Activated CD8-positive, alpha-beta T cell treated with anti-CD3 and anti-CD28 coated beads for 36 hours (primary cell): Measurements from ENCODE around the gene LRRC4C. TPM values are rescaled to one million over a fixed set of nuclear protein-coding genes. Genes with fewer than 3 reads are reported as not detected.

Experiments
- ATAC-seq: fragments of 200-7000 bp; cut with Tn5 transposase; one replicate; pipeline ENCODE4 v1.10.0; 2021; ENCODE audit warnings: mild to moderate bottlenecking, moderate library complexity
- CTCF ChIA-PET: fragments of 350-600 bp; sonication (Branson Sonifier 250); formaldehyde crosslinking; loops from one replicate; lab custom pipeline; 2021; ENCODE audit warnings: antibody characterized with exemption; lab: Charles Lee
- POLR2A ChIA-PET: fragments of 350-600 bp; sonication (Branson Sonifier 250); formaldehyde crosslinking; loops from one replicate; lab custom pipeline; 2021; ENCODE audit warnings: antibody characterized with exemption; lab: Charles Lee
- DNase-seq: peaks from one replicate; pipeline ENCODE4 v3.0.0-alpha.2; 2020
- H3K27ac Mint-ChIP-seq: one replicate; pipeline ENCODE4 v1.8.0; 2021; ENCODE audit warnings: mild to moderate bottlenecking, mixed read lengths
- H3K27me3 Mint-ChIP-seq: one replicate; pipeline ENCODE4 v1.8.0; 2021; ENCODE audit warnings: mixed read lengths
- H3K36me3 Mint-ChIP-seq: one replicate; pipeline ENCODE4 v1.8.0; 2021; ENCODE audit warnings: low read depth, mixed read lengths
- H3K4me1 Mint-ChIP-seq: one replicate; pipeline ENCODE4 v1.8.0; 2021; ENCODE audit warnings: low read depth, mixed read lengths
- H3K4me3 Mint-ChIP-seq: one replicate; pipeline ENCODE4 v1.8.0; 2021; ENCODE audit warnings: mild to moderate bottlenecking, moderate library complexity, mixed read lengths
- H3K9me3 Mint-ChIP-seq: one replicate; pipeline ENCODE4 v1.8.0; 2021; ENCODE audit warnings: mixed read lengths
- CTCF ChIP-seq: fragments of 200-600 bp; IDR thresholded peaks from one replicate; pipeline ENCODE4 v1.8.0; 2022; ENCODE audit warnings: antibody characterized with exemption, mild to moderate bottlenecking
- intact Hi-C: fragments of 100-400 bp; cut with micrococcal nuclease; formaldehyde crosslinking; loops from one replicate; pipeline ENCODE4 v1.10.0; 2022
- total RNA-seq, 2 experiments: library from RNA; stranded (reverse); gene quantifications; one replicate each; pipeline ENCODE4 v1.2.3, GENCODE V29; 2021

LRRC4C gene
- total RNA-seq, 2 experiments from 2014 or later = not detected

- no peak for ATAC-seq
- no peak overlapping the region for H3K4me3 Mint-ChIP-seq
- ChIA-PET CTCF (no interaction called here), POLR2A (no interaction called here)
- H3K4me1 Mint-ChIP-seq = peaks cover 4% of the 10 kb centered on the region
- DNase-seq = no peak
- peaks cover 14% of the 10 kb centered on the region for H3K27me3 Mint-ChIP-seq
- intact Hi-C loops = no loop called here
- TF ChIP-seq CTCF = no peak
- H3K9me3 Mint-ChIP-seq = peaks cover 5% of the 10 kb centered on the region
- H3K36me3 Mint-ChIP-seq = peaks cover 3% of the 10 kb centered on the region
- H3K27ac Mint-ChIP-seq = no peak overlapping the region
These were observed 1167.7 kb downstream of the LRRC4C start for GRCh38 chr11:40291741-40292140.

- no peak overlapping the region for H3K4me3 Mint-ChIP-seq
- peaks cover 13% of the 10 kb centered on the region for H3K27me3 Mint-ChIP-seq
- CTCF ChIA-PET = no interaction called here
- POLR2A ChIA-PET = no interaction called here
- ATAC-seq = no peak
- no peak for DNase-seq
- H3K27ac Mint-ChIP-seq = no peak overlapping the region
- H3K9me3 Mint-ChIP-seq = peaks cover 5% of the 10 kb centered on the region
- H3K4me1 Mint-ChIP-seq = peaks cover 4% of the 10 kb centered on the region
- TF ChIP-seq CTCF = no peak
- intact Hi-C loops = no loop called here
- H3K36me3 Mint-ChIP-seq = peaks cover 3% of the 10 kb centered on the region
These were observed 1168.1 kb downstream of the LRRC4C start for GRCh38 chr11:40291329-40291728.

- POLR2A ChIA-PET = no interaction called here
- ATAC-seq = no peak
- H3K9me3 Mint-ChIP-seq = peaks cover 5% of the 10 kb centered on the region
- peaks cover 13% of the 10 kb centered on the region for H3K27me3 Mint-ChIP-seq
- intact Hi-C loops = no loop called here
- no peak overlapping the region for H3K4me3 Mint-ChIP-seq
- H3K27ac Mint-ChIP-seq = no peak overlapping the region
- CTCF ChIA-PET = no interaction called here
- no peak for TF ChIP-seq CTCF
- no peak for DNase-seq
- peaks cover 3% of the 10 kb centered on the region for H3K36me3 Mint-ChIP-seq
- peaks cover 4% of the 10 kb centered on the region for H3K4me1 Mint-ChIP-seq
These were observed 1169.3 kb downstream of the LRRC4C start for GRCh38 chr11:40290171-40290631.

- intact Hi-C loops = no loop called here
- ATAC-seq (no peak), DNase-seq (no peak)
- peaks cover 3% of the 10 kb centered on the region for H3K36me3 Mint-ChIP-seq
- H3K27me3 Mint-ChIP-seq = peaks cover 13% of the 10 kb centered on the region
- TF ChIP-seq CTCF = no peak
- H3K4me1 Mint-ChIP-seq = peaks cover 4% of the 10 kb centered on the region
- POLR2A ChIA-PET = no interaction called here
- peaks cover 7% of the 10 kb centered on the region for H3K9me3 Mint-ChIP-seq
- CTCF ChIA-PET = no interaction called here
- no peak overlapping the region for H3K4me3 Mint-ChIP-seq
- H3K27ac Mint-ChIP-seq = no peak overlapping the region
These were observed 1170.1 kb downstream of the LRRC4C start for GRCh38 chr11:40289370-40289769.

- POLR2A ChIA-PET = no interaction called here
- H3K9me3 Mint-ChIP-seq = peaks cover 3% of the 10 kb centered on the region
These were observed 1171.3 kb downstream of the LRRC4C start for GRCh38 chr11:40287916-40288803.

More at GRCh38 chr11:40287916-40288803, 1171.3 kb downstream of the LRRC4C start:
- intact Hi-C loops = no loop called here
- peaks cover 6% of the 10 kb centered on the region for H3K27me3 Mint-ChIP-seq
- DNase-seq (no peak), ATAC-seq (no peak)
- no peaks in the 10 kb centered on the region for H3K4me1 Mint-ChIP-seq
- no peak for TF ChIP-seq CTCF
- H3K4me3 Mint-ChIP-seq = no peak overlapping the region
- H3K27ac Mint-ChIP-seq = no peak overlapping the region
- CTCF ChIA-PET = no interaction called here
- no peaks in the 10 kb centered on the region for H3K36me3 Mint-ChIP-seq
